Lower leg skin (tissue), 4 donors: ENCODE measurements around the gene TYROBP. TPM values are rescaled to one million over a fixed set of nuclear protein-coding genes. Genes with fewer than 3 reads are reported as not detected.
"Not testable (repeated sequence)": the region's sequence is repeated elsewhere in the genome, so short reads cannot be mapped to it uniquely, and the experiment has no call there.

Experiments
- DNase-seq, 2 donors: peaks; one replicate each; pipeline ENCODE4 v3.0.0-alpha.2; 2019; ENCODE audit warnings: low spot score in 2 of 2
- H3K4me3 ChIP-seq: fragments of 200-600 bp; sonication (generic); 2 replicates; pipeline ENCODE4 v1.5.1; 2017; ENCODE audit warnings: mild to moderate bottlenecking, low read depth; ENCODE audit not compliant: poor library complexity, severe bottlenecking
- POLR2A ChIP-seq, 2 donors: fragments of 450-650 bp; IDR thresholded peaks; one replicate each; pipeline ENCODE4 v1.6.1; 2016 to 2017; ENCODE audit warnings: antibody characterized with exemption in 2 of 2, mild to moderate bottlenecking in 1 of 2, moderate library complexity in 1 of 2
- WGBS, 2 donors: methylation state at CpG; one replicate each; pipeline ENCODE4 v1.1.5; 2018; 5-methylcytosine and 5-hydroxymethylcytosine counted together
- intact Hi-C: fragments of 100-400 bp; cut with DNase I; formaldehyde crosslinking; loops from one replicate; pipeline ENCODE4 v1.15.0; 2023; ENCODE audit warnings: low total_unique reads
- total RNA-seq, 4 donors: library from RNA; depleted of rRNA; stranded (reverse); fragments of >200 nt; gene quantifications; one replicate each; pipeline ENCODE4 v1.1.0, GENCODE V29; 2016
- TF ChIP-seq, protein P1 (sequence below), 3 donors: fragments of 450-650 bp; IDR thresholded peaks; one replicate each; pipeline ENCODE4 v1.5.1; 2016; ENCODE audit warnings: antibody characterized with exemption in 3 of 3, mild to moderate bottlenecking in 3 of 3, moderate library complexity in 2 of 3

Gene TYROBP
- total RNA-seq, 4 donors from 2014 or later, result 25.7 to 29.9 (median 28.4) TPM

DNA sequence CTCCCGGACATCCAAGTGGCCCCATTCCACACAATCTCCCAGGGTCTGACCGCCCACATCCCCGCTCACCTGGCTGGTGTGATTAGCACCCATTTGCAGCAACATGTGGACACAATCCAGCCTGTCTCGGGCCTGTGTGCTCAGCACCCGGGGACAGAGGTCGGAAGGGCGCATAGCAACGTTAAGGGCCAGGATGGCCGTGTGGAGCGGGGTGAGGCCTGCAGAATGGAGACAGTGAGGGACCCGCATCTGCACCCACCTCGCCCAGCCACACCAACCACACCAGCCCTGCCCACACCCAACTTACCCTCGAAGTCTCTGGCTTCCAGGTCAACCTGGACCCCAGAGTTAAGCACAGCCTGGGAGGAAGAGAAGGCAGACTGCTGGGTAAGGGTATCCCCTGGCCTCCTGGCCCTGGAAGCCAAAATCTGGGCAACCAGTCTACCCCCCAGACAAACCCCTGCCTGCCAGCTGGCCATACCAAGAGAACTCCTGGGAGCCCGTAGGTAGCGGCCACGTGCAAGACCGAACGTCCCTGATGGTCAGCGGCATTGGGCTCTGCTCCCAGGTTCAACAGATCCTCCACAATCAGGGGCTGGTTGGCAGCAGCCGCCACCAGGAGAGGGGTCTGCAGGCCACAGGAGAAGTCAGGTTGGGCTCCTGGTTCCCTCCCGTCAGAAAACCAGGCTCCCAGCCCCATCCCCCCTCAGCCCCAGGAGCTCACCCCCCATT lies 12.0 kb downstream of the TYROBP start:
- TF ChIP-seq, protein P1, sequence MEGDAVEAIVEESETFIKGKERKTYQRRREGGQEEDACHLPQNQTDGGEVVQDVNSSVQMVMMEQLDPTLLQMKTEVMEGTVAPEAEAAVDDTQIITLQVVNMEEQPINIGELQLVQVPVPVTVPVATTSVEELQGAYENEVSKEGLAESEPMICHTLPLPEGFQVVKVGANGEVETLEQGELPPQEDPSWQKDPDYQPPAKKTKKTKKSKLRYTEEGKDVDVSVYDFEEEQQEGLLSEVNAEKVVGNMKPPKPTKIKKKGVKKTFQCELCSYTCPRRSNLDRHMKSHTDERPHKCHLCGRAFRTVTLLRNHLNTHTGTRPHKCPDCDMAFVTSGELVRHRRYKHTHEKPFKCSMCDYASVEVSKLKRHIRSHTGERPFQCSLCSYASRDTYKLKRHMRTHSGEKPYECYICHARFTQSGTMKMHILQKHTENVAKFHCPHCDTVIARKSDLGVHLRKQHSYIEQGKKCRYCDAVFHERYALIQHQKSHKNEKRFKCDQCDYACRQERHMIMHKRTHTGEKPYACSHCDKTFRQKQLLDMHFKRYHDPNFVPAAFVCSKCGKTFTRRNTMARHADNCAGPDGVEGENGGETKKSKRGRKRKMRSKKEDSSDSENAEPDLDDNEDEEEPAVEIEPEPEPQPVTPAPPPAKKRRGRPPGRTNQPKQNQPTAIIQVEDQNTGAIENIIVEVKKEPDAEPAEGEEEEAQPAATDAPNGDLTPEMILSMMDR (IDR thresholded peaks at IDR 0.05), result no peak
- no peak for TF ChIP-seq POLR2A (IDR thresholded peaks at IDR 0.05)
- intact Hi-C loops, result loop anchor here (5.0 kb wide), 1 partner anchor 36 kb away; no protein-coding TSS in a partner anchor
- DNase-seq, result no peak
- no peak overlapping the region for H3K4me3 ChIP-seq
- WGBS, 2 donors, result 93 to 96% methylated on average over 19 to 20 of the region's 21 CpGs

DNA sequence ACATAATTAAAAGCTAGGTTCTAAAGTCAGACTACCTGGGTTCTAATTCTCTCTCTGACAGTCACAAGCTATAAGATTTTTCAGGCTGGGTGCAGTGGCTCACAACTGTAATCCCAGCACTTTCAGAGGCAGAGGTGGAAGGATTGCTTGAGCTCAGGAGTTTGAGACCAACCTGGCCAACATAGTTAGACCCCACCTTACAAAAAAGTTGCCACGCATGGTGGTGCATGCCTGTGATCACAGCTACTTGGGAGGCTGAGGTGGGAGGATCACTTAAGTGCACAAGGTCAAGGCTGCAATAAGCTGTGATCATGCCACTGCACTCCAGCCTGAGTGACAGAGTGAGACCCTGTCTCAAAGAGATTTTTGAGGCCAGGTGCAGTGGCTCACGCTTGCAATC lies 13.8 kb downstream of the TYROBP start:
- TF ChIP-seq, protein P1 (IDR thresholded peaks at IDR 0.05), result no peak
- TF ChIP-seq POLR2A (IDR thresholded peaks at IDR 0.05), result no peak
- DNase-seq, result no peak
- H3K4me3 ChIP-seq, result no peak overlapping the region
- intact Hi-C loops, result no loop called here
- WGBS, 2 donors, result 93 to 100% methylated on average over 2 of the region's 2 CpGs

DNA sequence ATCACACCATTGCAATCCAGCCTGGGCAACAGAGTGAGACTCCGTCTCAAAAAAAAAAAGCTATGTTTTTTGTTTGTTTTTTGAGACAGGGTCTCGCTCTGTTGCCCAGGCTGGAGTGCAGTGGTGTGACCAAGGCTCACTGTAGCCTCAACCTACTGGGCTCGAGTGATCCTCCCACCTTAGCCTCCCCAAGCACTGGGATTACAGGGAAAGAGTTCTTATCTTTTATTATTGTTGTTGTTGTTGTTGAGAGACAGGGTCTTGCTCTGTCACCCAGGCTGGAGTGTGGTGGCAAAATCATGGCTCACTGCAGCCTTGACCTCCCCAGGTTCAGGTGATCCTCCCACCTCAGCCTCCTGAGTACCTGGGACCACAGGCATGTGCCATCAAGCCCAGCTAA lies 16.3 kb downstream of the TYROBP start:
- 97% methylated on average over 3 of the region's 3 CpGs for WGBS, 2 donors
- DNase-seq, H3K4me3 ChIP-seq, intact Hi-C loops: not testable (repeated sequence)

DNA sequence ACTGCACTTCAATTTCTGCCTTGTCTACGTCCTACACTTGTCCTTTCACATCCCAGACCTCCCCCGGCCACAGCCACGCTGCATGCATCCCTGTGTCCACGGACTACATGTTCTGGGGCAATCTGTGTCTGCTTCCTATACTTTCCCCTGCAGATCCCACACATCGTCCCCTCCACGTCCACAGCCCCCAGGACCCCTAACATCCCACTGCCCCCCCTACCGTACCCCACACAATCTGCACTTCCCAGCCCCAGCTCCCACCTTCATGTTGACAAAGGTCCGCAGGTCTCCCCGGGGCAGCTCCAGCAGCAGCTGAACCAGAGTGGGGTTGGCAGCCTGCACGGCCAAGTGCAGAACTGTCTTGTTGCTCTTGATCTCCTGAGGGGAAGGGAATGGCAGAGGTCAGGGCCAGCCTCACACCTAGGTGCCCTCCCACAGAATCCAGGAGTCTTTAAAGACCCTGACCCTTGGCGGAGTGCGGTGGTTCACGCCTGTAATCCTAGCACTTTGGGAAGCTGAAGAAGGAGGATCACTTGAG lies 17.9 kb downstream of the TYROBP start:
- 91 to 97% methylated on average over 13 of the region's 13 CpGs for WGBS, 2 donors
- DNase-seq, result no peak
- H3K4me3 ChIP-seq, result no peak overlapping the region
- intact Hi-C loops, result no loop called here
- no peak for TF ChIP-seq POLR2A (IDR thresholded peaks at IDR 0.05)
- TF ChIP-seq, protein P1 (IDR thresholded peaks at IDR 0.05), result no peak

DNA sequence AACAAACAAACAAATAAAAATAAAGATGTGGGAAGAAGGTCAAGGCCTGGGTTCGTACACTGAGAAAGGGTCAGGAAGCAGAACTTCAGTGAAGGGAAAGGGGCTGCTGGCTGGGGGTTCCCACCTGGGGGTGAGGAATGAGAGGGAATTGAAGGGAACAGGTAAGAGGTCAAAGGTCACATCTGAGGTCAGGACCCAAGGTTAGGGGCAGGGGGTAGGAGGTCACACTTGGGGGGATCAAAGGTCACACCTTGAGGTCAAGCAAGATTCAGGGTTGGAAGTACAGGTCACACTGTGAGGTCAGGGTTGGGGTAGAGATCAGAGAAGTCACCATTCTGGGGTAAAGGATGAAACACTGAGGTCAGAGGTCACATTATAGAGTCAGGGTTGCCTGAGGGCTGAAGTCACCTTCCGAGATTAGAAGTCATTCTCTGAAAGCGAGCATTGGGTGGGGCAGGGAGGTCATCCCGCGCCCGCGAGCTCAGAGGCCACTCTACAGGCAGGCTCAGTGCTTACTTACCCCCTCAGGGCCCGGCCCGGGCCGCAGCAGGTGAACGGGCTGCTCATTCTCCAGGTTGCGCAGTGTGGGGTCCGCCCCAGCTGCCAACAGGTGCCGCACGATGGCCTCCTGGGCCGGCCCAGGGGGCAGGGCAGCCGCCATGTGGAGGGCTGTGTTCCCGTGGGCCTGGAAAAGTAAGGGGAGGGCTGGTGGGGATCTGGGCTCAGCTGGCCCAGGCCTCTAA lies 18.6 kb downstream of the TYROBP start:
- TF ChIP-seq POLR2A (IDR thresholded peaks at IDR 0.05), result no peak
- TF ChIP-seq, protein P1 (IDR thresholded peaks at IDR 0.05), result no peak
- H3K4me3 ChIP-seq, result no peak overlapping the region
- intact Hi-C loops, result no loop called here
- DNase-seq, result no peak
- WGBS, 2 donors, result 91 to 92% methylated on average over 18 of the region's 18 CpGs

DNA sequence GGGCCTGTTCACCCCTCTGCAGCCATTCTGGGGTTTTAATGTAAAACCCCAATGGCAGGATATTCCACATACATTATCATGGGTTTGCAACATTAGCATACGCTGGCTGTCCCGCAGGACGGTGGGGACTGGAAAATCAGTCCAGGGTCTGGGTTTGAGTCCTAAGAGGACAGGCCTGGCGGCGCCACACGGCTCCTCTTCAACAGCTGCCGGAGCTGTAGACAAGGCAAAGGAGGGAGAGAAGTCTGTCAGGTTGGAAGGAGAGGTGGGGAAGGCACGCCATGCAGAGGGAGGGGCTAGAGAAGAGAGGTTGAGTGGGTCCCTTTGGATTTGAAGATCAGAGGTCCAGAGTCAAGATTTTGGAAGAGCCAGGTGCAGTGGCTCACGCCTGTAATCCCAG lies 19.7 kb downstream of the TYROBP start:
- WGBS, 2 donors, result 93 to 96% methylated on average over 9 of the region's 9 CpGs
- H3K4me3 ChIP-seq, result no peak overlapping the region
- DNase-seq, result no peak
- intact Hi-C loops, result no loop called here
- TF ChIP-seq, protein P1 (IDR thresholded peaks at IDR 0.05), result no peak
